Neutrophil (primary cell): ENCODE results near the gene PPM1D.

Source experiments
- H3K27ac ChIP-seq: fragments of 200-600 bp; sonication (generic); 2 replicates; pipeline ENCODE4 v1.5.1; 2016; ENCODE audit warnings: mild to moderate bottlenecking, moderate library complexity
- H3K27me3 ChIP-seq: fragments of 200-600 bp; sonication (generic); 2 replicates; pipeline ENCODE4 v1.6.0; 2016; ENCODE audit warnings: mild to moderate bottlenecking
- H3K36me3 ChIP-seq: fragments of 200-600 bp; sonication (generic); 2 replicates; pipeline ENCODE4 v1.5.1; 2017
- H3K4me1 ChIP-seq, 2 experiments: fragments of 200-600 bp in 1 of 2; sonication (generic) in 1 of 2; 1 replicate in 1 of 2; 2 replicates in 1 of 2; pipeline versions ENCODE4 v1.5.1 to v1.6.1; 2013 to 2016; ENCODE audit warnings: low read depth in 1 of 2, low read length in 1 of 2, mild to moderate bottlenecking in 1 of 2, moderate library complexity in 1 of 2; ENCODE audit not compliant: control insufficient read depth in 1 of 2, insufficient read depth in 1 of 2
- H3K4me3 ChIP-seq, 2 experiments: fragments of 200-600 bp in 1 of 2; sonication (generic) in 1 of 2; 1 replicate in 1 of 2; 2 replicates in 1 of 2; pipeline ENCODE4 v1.5.1; 2013 to 2016; ENCODE audit warnings: low read depth in 1 of 2, low read length in 1 of 2, mild to moderate bottlenecking in 1 of 2, moderate library complexity in 1 of 2
- H3K9me3 ChIP-seq: fragments of 200-600 bp; sonication (generic); 2 replicates; pipeline ENCODE4 v1.5.1; 2016
- TF ChIP-seq, protein P1 (sequence below): fragments of 200-600 bp; sonication (generic); IDR thresholded peaks from 2 replicates; pipeline ENCODE4 v1.5.1; 2016; ENCODE audit warnings: antibody characterized with exemption

Gene PPM1D

GRCh38 chr17:60640503-60640902 lies 40.5 kb downstream of the PPM1D start:
- no peak overlapping the region for H3K27ac ChIP-seq
- TF ChIP-seq, protein P1, sequence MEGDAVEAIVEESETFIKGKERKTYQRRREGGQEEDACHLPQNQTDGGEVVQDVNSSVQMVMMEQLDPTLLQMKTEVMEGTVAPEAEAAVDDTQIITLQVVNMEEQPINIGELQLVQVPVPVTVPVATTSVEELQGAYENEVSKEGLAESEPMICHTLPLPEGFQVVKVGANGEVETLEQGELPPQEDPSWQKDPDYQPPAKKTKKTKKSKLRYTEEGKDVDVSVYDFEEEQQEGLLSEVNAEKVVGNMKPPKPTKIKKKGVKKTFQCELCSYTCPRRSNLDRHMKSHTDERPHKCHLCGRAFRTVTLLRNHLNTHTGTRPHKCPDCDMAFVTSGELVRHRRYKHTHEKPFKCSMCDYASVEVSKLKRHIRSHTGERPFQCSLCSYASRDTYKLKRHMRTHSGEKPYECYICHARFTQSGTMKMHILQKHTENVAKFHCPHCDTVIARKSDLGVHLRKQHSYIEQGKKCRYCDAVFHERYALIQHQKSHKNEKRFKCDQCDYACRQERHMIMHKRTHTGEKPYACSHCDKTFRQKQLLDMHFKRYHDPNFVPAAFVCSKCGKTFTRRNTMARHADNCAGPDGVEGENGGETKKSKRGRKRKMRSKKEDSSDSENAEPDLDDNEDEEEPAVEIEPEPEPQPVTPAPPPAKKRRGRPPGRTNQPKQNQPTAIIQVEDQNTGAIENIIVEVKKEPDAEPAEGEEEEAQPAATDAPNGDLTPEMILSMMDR: no peak
- H3K4me3 ChIP-seq: no peak overlapping the region
- H3K9me3 ChIP-seq: no peaks in the 10 kb centered on the region
- H3K27me3 ChIP-seq: no peaks in the 10 kb centered on the region
- H3K36me3 ChIP-seq: peaks cover 31% of the 10 kb centered on the region
- H3K4me1 ChIP-seq: no peaks in the 10 kb centered on the region

DNA sequence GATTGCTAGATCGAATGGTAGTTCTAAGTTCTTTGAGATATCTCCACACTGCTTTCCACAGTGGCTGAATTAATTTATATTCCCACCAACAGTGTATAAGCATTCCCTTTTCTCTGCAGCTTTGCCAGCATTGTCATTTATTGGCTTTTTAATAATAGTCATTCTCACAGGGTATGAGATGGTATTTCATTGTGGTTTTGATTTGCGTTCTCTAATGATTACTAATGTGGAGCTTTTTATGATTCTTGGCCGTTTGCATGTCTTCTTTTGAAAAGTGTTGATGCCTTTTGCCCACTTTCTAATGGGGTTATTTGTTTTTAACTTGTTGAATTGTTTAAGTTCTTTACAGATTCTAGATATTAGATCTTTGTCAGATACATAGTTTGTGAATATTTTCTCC lies 41.1 kb downstream of the PPM1D start:
- no peak overlapping the region for H3K27ac ChIP-seq
- H3K9me3 ChIP-seq: no peaks in the 10 kb centered on the region

GRCh38 chr17:60641810-60642220 lies 41.8 kb downstream of the PPM1D start:
- Histone ChIP-seq H3K4me1 (no peaks in the 10 kb centered on the region), H3K36me3 (peaks cover 18% of the 10 kb centered on the region), H3K9me3 (no peaks in the 10 kb centered on the region), H3K4me3 (no peak overlapping the region), H3K27me3 (no peaks in the 10 kb centered on the region), H3K27ac (no peak overlapping the region)
- TF ChIP-seq, protein P1: no peak

More for the DNA sequence above, 41.1 kb downstream of the PPM1D start:
- peaks cover 24% of the 10 kb centered on the region for H3K36me3 ChIP-seq
- no peak overlapping the region for H3K4me3 ChIP-seq
- H3K4me1 ChIP-seq: no peaks in the 10 kb centered on the region
- no peaks in the 10 kb centered on the region for H3K27me3 ChIP-seq
- TF ChIP-seq, protein P1: no peak

- no peak overlapping the region for H3K4me3 ChIP-seq
- no peaks in the 10 kb centered on the region for H3K27me3 ChIP-seq
- TF ChIP-seq, protein P1: no peak
- H3K9me3 ChIP-seq: no peaks in the 10 kb centered on the region
- H3K27ac ChIP-seq: peak overlapping the region; percentile 26
- H3K4me1 ChIP-seq: no peaks in the 10 kb centered on the region
- peaks cover 35% of the 10 kb centered on the region for H3K36me3 ChIP-seq
Measured at GRCh38 chr17:60645918-60646523, 46.0 kb downstream of the PPM1D start.

GRCh38 chr17:60646701-60647100 lies 46.7 kb downstream of the PPM1D start:
- H3K27ac ChIP-seq: peak overlapping the region; percentile 26
- no peaks in the 10 kb centered on the region for H3K27me3 ChIP-seq
- H3K4me1 ChIP-seq: no peaks in the 10 kb centered on the region
- no peak overlapping the region for H3K4me3 ChIP-seq
- TF ChIP-seq, protein P1: no peak
- no peaks in the 10 kb centered on the region for H3K9me3 ChIP-seq
- H3K36me3 ChIP-seq: peaks cover 41% of the 10 kb centered on the region
